M059J (cell line): ENCODE measurements around the gene ABCA1. TPM values are rescaled to one million over a fixed set of nuclear protein-coding genes. Genes with fewer than 3 reads are reported as not detected.
A peak's percentile ranks its signal among the peaks of the same experiment; 100 is the strongest.
"Not testable (repeated sequence)": the region's sequence is repeated elsewhere in the genome, so short reads cannot be mapped to it uniquely, and the experiment has no call there.

Experiments used
- DNase-seq: peaks from one replicate; pipeline ENCODE4 v3.0.0-alpha.2; 2012; ENCODE audit warnings: low read depth
- total RNA-seq: library from RNA; depleted of rRNA; stranded (reverse); fragments of >200 nt; shearing (Covaris generic); gene quantifications from 2 replicates; pipeline ENCODE4 v1.2.3, GENCODE V29; 2014

Gene ABCA1
- total RNA-seq, 1 experiment from 2014 or later, result 7.7 TPM

DNA sequence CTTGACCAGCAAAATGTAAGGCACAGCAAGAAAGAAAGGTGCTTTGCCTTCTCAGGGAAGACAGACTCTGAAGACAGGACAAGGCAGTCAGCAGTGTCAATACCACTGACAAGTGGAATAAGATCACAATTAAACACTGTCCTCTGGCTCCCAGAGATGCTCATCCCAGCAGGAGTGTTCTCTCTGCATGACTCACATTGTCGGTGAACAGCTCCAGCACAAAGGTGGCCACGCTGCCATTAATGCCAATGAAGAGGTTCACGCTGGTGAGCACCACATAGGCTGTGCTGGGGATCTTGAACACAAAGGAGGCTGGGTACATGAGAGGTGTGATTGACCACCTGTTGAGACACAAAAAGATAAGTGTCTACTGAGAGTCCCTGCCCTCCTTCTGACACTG is 132.1 kb downstream of the ABCA1 start:
- no peak for DNase-seq

DNA sequence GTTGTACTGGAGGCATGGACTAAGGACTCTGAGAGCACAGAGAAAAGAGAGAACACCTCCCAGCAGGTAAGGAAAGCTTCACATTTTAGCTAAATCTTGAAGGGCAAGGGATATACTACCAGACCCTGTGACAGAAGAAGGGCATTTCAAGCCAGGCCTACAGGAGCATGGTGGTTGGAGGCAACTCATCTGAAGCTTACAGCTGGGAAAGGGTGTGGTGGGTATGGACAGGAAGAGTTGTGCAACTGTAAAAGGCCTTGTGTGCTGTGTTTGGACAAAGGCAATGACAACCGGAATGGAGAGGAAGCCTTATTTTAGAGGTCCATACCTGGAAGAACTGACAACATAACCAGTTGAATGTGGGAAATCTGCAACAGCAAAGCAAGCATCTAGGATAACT is 132.9 kb downstream of the ABCA1 start:
- DNase-seq, result no peak

DNA sequence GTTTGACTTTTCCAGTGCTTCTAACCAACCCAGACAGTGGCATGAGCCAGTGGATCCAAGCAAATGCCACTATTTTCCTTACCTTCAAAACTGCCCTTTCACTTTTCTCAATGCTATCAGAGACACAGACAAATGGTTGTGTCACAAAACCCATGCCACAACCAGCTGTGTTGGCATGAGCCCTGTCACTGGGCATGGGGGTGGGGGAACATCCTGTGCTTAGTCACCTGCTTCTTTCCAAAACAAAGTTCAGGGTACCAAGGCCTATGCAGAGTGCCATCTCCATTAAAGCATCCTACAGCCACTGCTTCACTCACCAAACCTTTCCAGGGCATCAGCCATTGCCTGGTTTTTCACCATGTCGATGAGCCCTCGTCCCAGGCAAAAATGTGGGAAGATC is 133.9 kb downstream of the ABCA1 start:
- peak; percentile 31 for DNase-seq

DNA sequence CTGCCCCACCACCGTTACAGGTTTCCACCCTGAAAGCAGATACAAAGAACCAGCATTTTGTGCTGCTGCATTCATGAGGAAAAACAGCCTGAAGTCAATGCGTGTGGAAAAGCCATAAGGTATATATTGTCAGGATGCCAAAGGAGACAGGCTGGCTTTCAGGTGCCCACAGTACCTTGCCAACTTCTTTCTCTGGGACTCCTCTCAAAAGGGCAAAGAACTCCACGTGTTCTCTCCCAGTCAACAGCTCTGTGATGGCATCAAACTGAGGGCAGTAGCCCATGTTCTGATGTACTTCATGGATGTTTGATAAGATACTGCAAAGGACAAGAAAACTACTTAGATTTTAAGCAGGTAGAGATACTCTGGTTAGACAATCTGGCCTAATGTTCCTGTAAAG is 139.7 kb downstream of the ABCA1 start:
- no peak for DNase-seq

DNA sequence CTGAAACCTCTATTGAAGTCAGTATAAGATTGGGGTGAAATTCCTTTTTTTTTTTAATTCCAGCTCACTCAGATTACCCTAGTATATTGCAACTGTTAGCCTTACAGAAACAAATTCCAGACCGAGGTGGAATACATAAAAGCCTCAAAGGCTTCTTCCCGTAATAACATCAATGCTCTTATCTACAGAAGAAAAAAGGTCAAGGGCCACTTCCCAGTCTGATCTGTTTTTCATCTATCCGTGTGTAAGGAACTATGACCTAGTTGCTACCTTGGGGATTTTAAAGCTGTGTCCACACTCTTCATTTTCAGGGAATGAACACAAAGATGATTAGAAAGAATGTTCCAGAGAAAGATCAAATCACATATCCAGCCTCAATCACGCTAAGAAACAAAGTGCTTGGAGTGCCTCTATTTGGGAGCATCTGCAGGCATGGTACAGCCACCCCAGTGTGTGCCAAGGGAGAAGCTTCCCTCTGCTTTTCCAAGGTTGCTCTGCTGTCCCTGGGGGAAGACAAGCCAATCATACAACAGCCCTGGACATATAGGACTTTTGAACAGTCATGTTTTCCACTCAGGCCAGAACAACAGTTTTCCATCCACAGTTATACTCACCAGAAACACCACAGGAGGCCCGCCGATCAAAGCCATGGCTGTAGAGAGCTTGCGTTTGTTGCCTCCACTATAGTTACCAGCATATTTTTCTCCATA is 140.5 kb downstream of the ABCA1 start:
- no peak for DNase-seq

DNA sequence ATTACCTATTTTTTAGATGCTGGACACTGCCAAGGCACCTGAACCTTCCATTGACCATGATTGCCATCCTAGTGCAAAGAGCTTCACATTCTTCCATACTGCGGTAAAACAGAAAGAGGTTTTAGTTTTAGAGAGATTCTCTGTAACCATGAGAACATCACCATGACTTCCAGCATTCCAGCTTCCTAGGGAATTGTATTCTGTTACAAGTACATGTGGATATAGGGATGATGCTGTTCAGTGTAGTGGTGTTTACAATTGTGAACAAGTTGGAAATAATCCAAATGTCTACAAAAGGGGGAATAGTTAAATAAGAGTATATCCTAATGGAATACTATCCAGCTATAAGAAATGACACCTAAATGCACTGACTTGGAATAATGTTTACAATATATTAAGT is 141.7 kb downstream of the ABCA1 start:
- no peak for DNase-seq

DNA sequence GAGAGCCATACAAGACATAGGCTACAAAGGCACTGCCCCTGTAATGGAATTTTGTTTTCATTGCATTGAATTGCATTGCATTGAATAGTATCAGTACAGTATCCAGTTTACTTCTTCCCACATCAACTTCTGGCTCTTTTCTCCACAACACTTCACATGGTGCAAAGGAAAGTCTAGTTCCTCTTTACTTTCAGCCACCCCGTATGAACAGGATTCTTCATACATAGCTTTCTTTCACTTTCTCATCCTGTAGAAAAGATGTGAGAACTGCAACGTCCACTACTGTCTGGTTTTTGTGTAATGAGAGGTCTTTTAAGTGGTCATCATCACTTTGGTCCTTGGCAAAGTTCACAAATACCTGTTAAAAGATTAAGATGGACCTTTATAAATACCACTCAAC is 143.9 kb downstream of the ABCA1 start:
- no peak for DNase-seq

DNA sequence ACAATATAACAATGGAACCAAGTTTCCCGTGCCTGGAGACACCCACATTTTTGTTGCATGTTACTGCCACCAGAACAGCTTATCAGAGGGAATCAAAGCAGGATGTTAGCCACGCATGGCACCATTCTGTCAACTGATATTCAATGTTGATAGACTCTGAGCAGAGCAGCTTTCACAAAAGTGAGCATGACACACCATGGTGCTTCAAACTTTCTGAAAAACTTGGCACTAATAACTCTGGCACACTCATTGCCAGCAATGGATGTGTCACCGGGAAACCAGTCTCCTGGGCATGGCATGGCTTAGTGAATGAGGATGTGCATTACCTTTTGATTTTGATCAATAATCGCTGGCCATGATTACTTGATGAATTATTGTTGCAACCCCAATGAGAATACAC is 144.4 kb downstream of the ABCA1 start:
- peak; percentile 5 for DNase-seq

DNA sequence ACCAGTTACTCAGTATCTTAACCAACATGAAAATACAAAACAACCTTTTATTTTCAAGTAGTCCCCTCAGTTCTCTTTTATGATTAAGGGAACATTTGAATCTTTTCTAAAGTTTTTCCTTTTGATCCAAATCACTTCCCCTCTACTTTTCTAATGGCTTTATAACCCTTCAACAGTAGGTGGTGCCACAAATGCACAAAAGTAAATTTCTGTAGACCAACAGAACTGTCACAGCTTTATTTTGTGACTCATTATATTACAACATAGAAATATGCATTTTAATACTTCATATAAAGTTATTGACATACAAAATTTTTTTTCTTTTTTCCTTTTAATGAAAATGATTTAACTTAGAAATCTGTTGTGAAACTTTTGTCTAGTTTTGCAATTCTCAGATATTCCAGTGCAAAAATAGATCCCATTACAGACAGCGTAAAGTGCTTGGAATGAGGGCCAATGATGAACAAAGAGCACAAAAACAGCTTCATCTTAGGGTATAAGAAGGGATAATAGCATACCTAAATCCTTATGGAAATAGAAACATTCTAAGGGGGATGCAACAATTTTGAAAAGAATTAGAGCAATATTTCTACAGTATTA is 147.1 kb downstream of the ABCA1 start:
- DNase-seq, result peak; percentile 52

DNA sequence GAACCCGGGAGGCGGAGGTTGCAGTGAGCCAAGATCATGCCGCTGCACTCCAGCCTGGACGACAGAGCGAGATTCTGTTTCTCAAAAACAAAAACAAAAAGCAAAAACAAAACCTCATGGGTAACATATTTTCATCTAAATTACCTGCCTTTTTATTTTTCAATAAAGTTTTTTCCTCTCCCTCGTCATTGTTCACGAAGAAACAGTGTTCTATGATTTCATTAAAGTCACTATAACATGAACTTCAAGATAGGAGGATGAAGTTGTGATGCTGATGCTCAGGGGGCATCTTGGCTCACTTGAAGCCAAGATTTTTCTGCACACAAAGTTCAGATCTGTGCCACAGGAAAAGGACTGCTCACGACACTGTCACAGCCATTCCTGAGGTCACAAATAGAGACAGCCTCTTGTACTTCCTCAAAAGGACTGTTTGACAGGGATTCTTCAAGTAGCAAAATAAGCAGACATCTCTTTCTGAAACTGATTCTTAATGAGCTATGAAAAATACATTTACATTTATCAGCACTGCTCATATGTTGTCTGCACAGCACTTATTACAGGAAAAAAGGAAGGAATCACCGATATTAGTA is 147.9 kb downstream of the ABCA1 start:
- no peak for DNase-seq

DNA sequence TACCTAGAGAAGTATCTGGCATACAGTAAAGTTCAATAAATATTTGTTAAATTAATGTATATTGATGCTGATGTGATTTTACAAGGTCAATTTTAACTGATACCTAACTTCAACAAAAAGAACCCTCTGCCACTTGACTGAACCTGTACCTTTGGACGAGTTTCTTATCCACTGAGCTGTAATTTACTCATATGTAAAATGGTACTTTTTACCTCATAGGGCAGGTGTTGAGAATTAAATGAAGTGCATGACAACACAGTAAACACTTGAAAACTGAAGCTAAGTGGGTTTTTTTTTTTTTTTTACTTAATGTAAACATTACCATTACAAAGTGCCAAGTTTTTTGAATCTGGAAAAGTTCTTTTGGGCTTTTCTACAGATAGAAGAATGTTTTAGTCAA is 148.6 kb downstream of the ABCA1 start:
- DNase-seq, result no peak

DNA sequence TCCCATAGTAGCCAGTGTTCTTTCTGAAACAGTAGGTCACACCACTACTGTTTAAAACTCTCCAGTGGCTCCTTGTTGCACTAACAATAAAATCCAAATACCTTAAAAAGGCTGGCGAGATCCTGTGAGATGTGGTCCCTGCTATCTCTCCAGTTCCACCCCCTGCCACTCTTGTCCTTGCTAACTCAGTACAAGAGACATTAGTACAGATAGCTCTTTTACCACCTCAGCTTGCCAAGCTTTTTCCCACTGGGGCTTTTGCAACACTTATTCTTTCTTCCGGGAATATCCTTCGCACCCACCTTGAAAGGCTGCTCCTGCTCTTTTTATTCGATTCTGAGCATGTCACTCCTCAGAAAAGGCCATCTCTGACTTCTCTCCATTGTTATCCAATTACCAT is 149.2 kb downstream of the ABCA1 start:
- no peak for DNase-seq

DNA sequence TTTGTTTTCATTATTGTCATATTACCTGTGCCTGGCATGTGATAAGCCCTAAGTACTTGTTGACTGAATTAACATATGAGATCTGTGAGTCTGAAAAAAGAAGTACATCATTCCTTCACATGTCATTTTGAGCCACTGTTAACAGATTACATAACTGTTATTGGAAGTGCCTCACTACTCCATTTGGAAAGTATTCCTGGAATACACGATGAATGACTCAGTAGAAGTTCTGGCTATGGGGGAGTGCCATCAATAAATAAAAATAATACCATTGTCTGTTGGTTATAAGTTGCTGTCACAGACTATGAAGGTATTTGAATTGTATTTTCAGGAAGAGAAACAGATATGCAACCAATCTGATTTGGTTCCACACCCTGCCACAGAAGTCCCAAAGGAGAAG is 151.2 kb downstream of the ABCA1 start:
- DNase-seq, result no peak

DNA sequence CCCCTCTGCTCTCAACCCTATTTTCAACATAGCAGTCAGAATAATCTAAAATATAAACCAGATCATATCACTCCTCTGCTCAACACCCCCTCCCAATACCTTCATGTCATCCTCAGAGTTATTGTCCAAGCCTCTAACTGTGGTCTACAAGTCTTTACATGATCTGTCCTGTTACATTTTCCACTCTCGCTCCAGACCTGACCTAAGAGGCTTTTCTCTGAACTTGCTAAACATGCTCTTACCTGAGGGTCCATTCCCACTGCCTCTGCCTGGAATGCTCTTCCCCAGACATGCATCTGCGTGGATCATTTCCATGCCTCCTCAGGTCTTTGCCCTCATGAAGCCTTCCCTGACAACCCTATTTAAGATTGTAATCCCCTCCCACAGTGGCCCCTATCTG is 152.0 kb downstream of the ABCA1 start:
- DNase-seq, result no peak

DNA sequence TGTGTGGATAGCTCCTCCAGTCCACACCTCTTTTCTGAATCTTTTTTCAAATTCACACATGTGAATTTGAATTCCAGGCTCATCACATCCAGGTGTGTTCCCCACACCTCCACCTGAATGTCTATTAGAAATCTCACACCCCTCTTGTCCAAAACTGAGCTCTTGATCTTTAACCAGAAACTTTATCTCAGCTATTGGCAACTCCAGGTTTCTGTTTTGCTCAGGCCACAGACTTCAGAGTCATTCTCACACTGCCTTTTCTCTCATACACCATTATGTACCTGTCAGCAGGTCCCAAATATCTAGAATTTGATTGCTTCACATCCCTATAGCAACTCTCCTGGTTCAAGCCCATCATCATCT is 152.4 kb downstream of the ABCA1 start:
- DNase-seq, result no peak

DNA sequence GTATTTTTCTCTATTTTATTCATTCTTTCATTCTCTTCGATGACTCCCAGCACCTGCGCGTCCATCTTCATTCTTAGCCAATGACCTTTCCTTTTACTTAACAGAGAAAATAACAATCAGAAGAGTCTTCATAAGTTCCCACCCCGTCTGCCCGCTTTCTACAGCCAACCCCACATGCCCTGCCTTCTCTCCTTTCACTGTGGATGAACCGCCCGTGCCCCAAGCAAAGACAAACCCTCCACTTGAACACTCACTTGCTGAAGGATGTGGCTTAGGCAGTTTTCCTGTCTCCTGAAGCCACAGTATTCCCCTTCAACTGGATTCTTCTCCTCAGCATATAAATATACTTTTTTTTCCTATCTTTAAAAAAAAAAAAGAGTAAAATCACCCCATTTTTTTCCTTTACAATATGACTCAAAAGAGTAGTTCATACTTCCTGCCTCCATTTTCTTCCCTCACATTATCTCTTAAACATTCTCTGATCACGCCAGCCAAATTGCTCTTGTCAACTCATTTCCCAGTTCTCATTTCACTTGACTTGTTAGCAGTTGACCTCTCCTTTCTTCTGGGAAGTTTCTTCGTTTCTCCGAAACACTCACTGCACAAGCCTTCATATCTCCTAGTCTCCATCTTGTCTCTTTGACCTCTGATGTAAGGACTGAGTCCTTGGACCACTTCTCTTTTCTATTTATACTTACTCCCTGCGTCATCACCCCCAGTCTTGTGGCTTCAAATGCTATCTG is 153.0 kb downstream of the ABCA1 start:
- DNase-seq, result no peak

DNA sequence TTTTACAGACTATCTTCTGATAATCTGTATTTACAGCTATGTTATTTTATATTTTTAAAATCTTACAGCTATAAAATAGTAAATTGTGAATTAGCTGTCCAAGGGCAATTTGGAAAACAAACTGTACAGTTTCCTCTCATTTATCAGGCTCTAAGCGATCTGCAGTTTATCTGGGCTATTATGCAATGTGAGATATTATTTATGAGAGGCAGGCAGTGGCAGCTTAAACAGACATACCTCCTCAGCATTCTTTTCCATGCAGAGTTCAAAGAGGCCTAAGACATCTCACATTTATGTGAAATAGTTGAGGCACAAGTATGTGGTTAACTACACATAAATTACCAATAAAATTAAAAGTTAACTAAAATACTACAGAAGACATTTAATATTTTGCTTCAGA is 153.8 kb downstream of the ABCA1 start:
- no peak for DNase-seq

DNA sequence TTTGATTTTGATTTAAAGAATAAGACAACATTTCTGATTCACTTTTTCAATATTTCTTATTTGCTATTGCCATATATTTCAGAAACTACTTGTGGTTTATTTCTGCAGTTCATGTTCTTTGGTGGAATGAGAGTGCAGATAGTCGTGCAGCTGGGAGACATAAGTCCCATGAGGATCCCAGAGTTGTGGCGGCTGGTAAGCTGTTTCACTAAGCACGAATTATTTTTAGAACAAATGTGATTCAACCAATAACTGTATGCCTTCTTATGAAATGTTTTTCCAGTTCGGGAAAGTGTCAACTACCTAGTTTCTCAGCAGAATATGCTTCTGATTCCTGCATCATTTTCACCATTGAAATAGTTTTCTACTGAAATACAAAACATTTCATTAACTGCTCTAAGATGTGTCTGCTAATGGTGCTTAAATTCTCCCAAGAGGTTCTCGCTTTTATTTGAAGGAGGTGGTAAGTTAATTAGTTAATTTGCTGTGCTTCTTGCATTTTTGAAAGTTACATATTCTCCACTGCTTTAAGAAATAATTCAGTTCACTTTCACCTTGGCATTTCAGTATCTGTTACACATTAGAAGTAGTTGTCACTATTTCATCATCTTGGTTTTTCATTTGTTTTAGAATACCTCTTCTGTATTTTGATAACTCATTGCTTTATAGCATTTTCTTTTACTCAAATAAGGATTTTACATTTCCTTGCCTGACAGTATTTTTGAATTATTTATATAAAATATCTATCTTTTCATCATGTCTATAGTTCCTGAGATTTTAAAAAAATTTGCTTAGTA is 155.0 kb downstream of the ABCA1 start:
- no peak for DNase-seq

DNA sequence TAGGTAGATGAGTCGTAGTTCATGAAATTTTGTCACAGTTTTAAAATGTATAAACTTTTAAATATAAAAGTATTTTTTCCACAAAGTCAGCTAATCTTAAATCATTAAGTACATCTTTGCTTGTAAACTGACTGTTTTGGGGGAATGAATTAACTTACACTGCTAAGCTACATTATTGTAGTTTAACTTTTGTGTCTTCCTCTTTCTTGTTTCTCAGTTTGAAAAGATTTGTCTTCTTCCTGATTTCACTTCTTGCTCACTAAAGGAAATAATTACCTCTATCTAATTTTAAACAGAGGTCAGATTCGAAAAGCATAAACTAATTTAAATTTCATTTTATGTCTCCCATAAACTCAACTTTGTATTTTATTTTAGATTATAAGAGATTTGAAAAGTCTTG is 158.3 kb downstream of the ABCA1 start:
- DNase-seq, result no peak

DNA sequence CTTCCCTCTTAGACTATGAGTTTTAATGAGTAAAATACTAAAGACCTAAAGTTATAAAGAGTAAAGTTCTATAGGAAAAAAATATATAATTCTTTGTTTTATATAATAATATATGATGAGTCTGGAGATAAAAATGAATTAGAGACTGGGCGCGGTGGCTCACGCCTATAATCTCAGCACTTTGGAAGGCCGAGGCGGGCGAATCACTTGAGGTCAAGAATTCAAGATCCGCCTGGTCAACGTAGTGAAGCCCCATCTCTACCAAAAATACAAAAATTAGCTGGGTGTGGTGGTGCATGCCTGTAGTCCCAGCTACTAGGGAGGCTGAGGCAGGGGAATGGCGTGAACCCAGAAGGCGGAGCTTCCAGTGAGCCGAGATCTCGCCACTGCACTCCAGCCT is 158.9 kb downstream of the ABCA1 start:
- DNase-seq, result not testable (repeated sequence)

DNA sequence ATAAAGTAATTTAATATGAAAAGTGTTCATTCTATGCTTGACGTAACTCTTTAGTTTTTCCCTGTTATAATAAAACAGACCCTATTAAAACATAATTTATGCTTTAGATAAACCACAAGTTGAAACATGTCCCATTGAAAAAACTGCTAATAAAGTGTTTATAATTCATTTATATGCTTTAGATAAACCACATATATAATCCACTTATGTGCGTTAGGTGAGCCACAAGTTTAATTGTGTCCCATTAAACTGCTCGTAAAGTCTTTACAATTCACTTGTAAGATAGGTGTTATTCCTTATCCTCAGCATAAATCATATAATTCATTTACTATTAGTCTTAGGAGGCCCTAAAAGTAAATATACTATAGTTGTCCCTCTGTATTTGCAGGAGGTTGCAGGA is 160.4 kb downstream of the ABCA1 start:
- DNase-seq, result no peak

DNA sequence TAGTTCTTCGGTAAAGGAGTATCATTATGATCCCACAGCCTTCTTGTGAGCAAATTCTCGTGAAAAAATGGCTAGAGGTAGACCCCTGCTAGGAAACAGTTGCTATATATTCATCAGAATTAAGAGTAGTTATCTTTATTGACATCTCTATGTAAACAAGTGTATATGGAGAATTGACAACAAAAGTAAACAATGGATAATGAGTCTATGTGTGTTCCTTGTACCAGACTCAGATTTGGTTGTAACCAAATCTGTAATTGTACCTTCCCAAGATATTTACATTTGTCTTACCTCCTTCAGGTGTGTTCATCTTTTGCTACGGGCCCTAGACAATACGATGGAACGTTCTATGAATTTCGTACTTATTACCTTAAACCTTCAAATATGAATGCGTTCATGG is 161.9 kb downstream of the ABCA1 start:
- no peak for DNase-seq
